ENCODE data around the gene TEDDM1.
"Not testable (repeated sequence)": the region's sequence is repeated elsewhere in the genome, so short reads cannot be mapped to it uniquely, and the experiment has no call there.

The TEDDM1 gene

DNA sequence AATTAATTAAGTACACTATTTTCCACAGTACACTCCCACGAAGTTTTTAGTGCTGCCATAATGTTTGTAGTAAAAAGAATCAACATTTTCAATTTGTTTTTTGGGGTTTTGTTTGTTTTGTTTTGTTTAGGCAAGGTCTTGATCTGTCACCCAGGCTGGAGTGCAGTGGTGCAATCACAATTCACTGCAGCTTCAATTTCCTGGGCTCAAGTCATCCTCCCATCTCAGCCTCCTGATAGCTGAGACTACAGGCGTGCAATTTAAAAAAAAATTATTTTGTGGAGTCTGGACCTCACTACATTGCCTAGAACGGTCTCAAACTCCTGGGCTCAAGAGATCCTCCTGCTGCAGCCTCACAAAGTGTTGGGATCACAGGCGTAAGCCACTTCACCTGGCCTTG is 20.3 kb downstream of the TEDDM1 start:
- Histone ChIP-seq H3K4me1 (ENCODE audit: insufficient read depth, low read length) (no peaks in the 10 kb centered on the region), H3K36me3 (ENCODE audit: insufficient read depth, low read length) (peaks cover 19% of the 10 kb centered on the region), H3K9me3 (ENCODE audit: control insufficient read depth, insufficient read depth, low read length) (no peaks in the 10 kb centered on the region), H3K9ac (ENCODE audit: low read depth, low read length) (no peak overlapping the region)

- peaks cover 18% of the 10 kb centered on the region for H3K36me3 ChIP-seq (ENCODE audit: insufficient read depth, low read length)
- not testable (repeated sequence) for H3K9ac ChIP-seq (ENCODE audit: low read depth, low read length); H3K4me1 ChIP-seq (ENCODE audit: insufficient read depth, low read length); H3K9me3 ChIP-seq (ENCODE audit: control insufficient read depth, insufficient read depth, low read length)
Measured at GRCh38 chr1:182379781-182380180, 20.7 kb downstream of the TEDDM1 start.

- Histone ChIP-seq H3K36me3 (ENCODE audit: insufficient read depth, low read length) (no peaks in the 10 kb centered on the region), H3K9me3 (ENCODE audit: control insufficient read depth, insufficient read depth, low read length) (no peaks in the 10 kb centered on the region), H3K9ac (ENCODE audit: low read depth, low read length) (no peak overlapping the region), H3K4me1 (ENCODE audit: insufficient read depth, low read length) (no peaks in the 10 kb centered on the region)
Measured at GRCh38 chr1:182376936-182377574, 23.4 kb downstream of the TEDDM1 start.

DNA sequence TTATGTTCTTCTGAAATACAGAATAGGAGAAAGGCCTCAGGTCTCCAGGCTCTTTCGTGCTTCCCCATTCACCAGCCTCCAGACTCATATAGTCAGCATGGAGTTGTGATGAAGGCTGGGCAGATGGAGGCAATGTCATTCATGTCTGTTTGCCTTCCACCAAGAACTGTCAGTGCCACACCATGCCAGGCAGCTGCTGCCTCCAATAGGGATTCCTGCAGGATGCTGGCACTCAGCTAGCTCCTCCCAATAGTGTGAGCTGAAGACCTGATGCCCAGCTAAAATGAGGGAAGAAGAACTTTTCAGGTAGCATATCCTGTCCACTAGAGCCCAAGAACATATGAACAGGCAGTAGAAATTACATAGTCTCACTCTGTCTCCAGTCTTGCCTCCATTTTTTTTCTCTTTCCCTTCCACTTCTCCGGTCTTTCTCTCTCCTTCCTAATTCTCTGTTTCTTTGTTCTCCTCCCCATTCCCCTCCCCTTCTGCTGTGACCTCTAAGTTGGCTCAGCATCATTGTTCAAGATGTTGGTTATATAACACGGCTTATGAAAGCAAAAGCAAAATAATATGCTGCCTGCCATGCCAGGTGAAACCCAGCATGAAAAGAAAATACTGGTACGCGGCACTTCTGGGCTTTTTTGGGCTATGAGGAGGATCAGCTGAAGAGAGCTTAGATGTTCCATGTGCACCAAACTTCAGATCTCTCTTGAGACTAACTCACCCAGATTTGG is 26.2 kb downstream of the TEDDM1 start:
- no peaks in the 10 kb centered on the region for H3K4me1 ChIP-seq (ENCODE audit: insufficient read depth, low read length)
- H3K36me3 ChIP-seq (ENCODE audit: insufficient read depth, low read length), result no peaks in the 10 kb centered on the region
- H3K9me3 ChIP-seq (ENCODE audit: control insufficient read depth, insufficient read depth, low read length), result no peaks in the 10 kb centered on the region
- H3K9ac ChIP-seq (ENCODE audit: low read depth, low read length), result no peak overlapping the region

DNA sequence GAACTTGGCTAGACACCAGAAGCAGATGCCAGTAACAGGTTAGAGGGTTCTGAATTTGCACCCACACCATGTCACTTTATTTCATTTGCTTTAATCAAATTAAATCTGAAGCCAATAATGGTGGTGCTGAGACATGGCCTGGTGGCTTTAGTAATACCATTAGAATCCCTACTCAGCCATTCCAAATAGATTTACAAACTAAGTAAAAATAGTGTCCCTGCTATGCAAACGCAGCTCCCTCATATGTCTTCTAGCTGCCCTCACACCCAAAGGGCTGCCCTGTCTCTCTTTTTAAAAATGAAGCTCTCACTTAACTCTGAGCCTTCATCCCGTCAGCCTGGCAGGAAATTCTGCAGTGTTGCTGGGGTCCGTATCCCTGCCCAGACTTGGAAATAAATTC is 29.9 kb downstream of the TEDDM1 start:
- no peaks in the 10 kb centered on the region for H3K4me1 ChIP-seq (ENCODE audit: insufficient read depth, low read length)
- H3K36me3 ChIP-seq (ENCODE audit: insufficient read depth, low read length), result no peaks in the 10 kb centered on the region
- H3K9me3 ChIP-seq (ENCODE audit: control insufficient read depth, insufficient read depth, low read length), result no peaks in the 10 kb centered on the region
- H3K9ac ChIP-seq (ENCODE audit: low read depth, low read length), result no peak overlapping the region

DNA sequence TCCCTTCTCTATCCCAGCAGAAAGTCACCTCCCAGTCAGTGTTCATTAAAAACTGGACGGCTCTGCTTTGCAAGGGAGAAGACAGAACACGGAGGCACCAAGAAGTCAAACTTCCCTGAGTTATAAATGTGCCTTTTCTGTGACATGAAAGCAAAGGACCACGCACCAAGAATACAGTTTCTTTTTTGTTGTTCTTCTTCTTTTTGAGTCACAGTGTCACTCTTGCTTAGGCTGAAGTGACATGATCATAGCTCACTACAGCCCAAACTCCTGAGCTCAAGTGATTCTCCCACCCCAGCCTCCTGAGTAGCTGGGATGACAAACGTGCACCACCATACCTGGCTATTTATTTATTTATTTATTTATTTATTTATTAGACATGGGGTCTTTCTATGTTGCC is 31.6 kb downstream of the TEDDM1 start:
- Histone ChIP-seq H3K9me3 (ENCODE audit: control insufficient read depth, insufficient read depth, low read length) (no peaks in the 10 kb centered on the region), H3K36me3 (ENCODE audit: insufficient read depth, low read length) (no peaks in the 10 kb centered on the region), H3K4me1 (ENCODE audit: insufficient read depth, low read length) (no peaks in the 10 kb centered on the region), H3K9ac (ENCODE audit: low read depth, low read length) (no peak overlapping the region)

GRCh38 chr1:182368358-182368757 is 32.1 kb downstream of the TEDDM1 start:
- H3K9me3 ChIP-seq (ENCODE audit: control insufficient read depth, insufficient read depth, low read length), result no peaks in the 10 kb centered on the region
- no peaks in the 10 kb centered on the region for H3K4me1 ChIP-seq (ENCODE audit: insufficient read depth, low read length)
- H3K36me3 ChIP-seq (ENCODE audit: insufficient read depth, low read length), result no peaks in the 10 kb centered on the region
- no peak overlapping the region for H3K9ac ChIP-seq (ENCODE audit: low read depth, low read length)

DNA sequence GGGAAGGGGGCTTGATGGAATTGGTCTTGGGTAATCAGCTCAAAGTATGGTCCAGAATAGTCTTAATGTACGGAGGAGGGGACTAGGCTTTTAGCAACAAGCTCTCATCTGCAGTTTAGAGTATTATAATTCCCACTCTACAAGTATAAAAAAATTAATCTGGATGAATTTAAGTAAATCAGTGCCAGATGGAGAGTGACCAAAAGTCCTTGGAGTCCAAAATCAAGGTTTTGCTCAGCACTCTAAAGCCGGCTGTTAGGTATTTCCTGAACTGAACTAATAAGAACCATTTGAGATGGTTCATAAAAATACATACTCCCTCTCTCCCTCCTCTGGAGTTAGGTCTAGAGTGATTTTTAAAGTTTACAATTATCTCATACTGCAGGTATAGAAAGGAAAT is 32.5 kb downstream of the TEDDM1 start:
- Histone ChIP-seq H3K9ac (ENCODE audit: low read depth, low read length) (no peak overlapping the region), H3K4me1 (ENCODE audit: insufficient read depth, low read length) (no peaks in the 10 kb centered on the region), H3K36me3 (ENCODE audit: insufficient read depth, low read length) (no peaks in the 10 kb centered on the region), H3K9me3 (ENCODE audit: control insufficient read depth, insufficient read depth, low read length) (no peaks in the 10 kb centered on the region)

GRCh38 chr1:182366596-182366995 is 33.9 kb downstream of the TEDDM1 start:
- Histone ChIP-seq H3K36me3 (ENCODE audit: insufficient read depth, low read length) (no peaks in the 10 kb centered on the region), H3K4me1 (ENCODE audit: insufficient read depth, low read length) (peaks cover 4% of the 10 kb centered on the region; the same call in 1 of the 2 replicates), H3K9ac (ENCODE audit: low read depth, low read length) (no peak overlapping the region), H3K9me3 (ENCODE audit: control insufficient read depth, insufficient read depth, low read length) (no peaks in the 10 kb centered on the region)

GRCh38 chr1:182359645-182360044 is 40.8 kb downstream of the TEDDM1 start:
- Histone ChIP-seq H3K36me3 (ENCODE audit: insufficient read depth, low read length) (no peaks in the 10 kb centered on the region), H3K9ac (ENCODE audit: low read depth, low read length) (no peak overlapping the region), H3K4me1 (ENCODE audit: insufficient read depth, low read length) (peaks cover 23% of the 10 kb centered on the region), H3K9me3 (ENCODE audit: control insufficient read depth, insufficient read depth, low read length) (no peaks in the 10 kb centered on the region)

DNA sequence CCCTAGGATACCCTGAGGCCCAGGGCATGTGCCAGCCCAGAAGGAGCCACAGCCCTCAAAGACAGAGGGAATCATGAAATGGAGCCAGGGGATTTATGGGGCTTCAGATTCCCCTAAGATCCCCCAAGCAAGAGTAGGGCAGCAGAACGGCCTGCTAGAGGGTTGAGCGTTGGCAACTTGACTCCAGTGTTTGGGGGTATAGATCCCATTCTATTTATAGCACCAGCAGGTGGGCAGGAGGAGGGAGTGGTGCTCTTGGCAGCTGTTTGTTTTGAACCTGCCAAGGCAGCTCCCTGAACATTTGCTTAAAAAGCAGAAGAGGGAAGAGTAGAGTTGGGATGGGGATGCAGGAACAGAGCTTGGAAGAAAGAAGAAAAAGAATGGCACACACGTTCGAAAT is 42.6 kb downstream of the TEDDM1 start:
- H3K9me3 ChIP-seq (ENCODE audit: control insufficient read depth, insufficient read depth, low read length), result no peaks in the 10 kb centered on the region
- H3K36me3 ChIP-seq (ENCODE audit: insufficient read depth, low read length), result no peaks in the 10 kb centered on the region
- H3K9ac ChIP-seq (ENCODE audit: low read depth, low read length), result no peak overlapping the region
- H3K4me1 ChIP-seq (ENCODE audit: insufficient read depth, low read length), result peaks cover 23% of the 10 kb centered on the region

DNA sequence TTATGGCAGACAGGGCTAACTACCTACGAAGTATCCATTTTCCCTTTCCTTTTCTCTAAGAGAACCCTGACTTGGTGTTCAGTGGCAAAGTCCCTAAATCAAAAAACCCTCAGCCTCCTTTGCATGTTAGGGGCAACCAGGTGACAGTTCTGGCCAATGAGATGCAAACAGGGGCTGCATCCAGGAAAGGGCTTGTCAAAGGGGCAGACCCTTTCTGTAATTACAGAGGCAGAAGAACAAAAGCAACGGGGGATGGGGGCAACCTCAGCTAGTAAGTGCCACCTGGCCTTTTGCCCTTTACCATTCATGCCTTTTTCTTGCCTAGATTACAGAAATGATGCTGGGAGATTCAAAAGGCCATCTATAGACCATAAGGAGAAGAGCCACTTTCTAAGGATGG is 43.3 kb downstream of the TEDDM1 start:
- Histone ChIP-seq H3K9ac (ENCODE audit: low read depth, low read length) (no peak overlapping the region), H3K9me3 (ENCODE audit: control insufficient read depth, insufficient read depth, low read length) (no peaks in the 10 kb centered on the region), H3K4me1 (ENCODE audit: insufficient read depth, low read length) (peaks cover 19% of the 10 kb centered on the region; the same call in 1 of the 2 replicates), H3K36me3 (ENCODE audit: insufficient read depth, low read length) (no peaks in the 10 kb centered on the region)

DNA sequence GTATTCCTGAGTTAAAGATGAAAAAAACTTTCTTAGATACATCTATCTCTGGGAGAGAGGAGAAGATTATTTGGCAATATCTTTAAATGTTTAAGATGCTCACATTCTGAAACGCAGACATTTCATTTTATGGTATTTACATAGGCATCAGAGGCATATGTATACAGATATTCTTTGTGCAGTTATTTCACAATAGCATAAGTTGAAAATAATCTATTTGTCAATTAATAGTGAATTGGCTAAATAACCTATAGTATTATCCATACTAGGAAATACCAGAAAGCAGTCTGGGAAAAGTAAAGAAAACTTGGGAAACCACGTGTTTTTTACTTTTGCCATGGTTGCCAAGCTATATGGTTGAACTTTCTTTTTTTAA is 44.8 kb downstream of the TEDDM1 start:
- Histone ChIP-seq H3K4me1 (ENCODE audit: insufficient read depth, low read length) (peaks cover 19% of the 10 kb centered on the region; the same call in 1 of the 2 replicates), H3K9me3 (ENCODE audit: control insufficient read depth, insufficient read depth, low read length) (no peaks in the 10 kb centered on the region), H3K9ac (ENCODE audit: low read depth, low read length) (no peak overlapping the region), H3K36me3 (ENCODE audit: insufficient read depth, low read length) (no peaks in the 10 kb centered on the region)

DNA sequence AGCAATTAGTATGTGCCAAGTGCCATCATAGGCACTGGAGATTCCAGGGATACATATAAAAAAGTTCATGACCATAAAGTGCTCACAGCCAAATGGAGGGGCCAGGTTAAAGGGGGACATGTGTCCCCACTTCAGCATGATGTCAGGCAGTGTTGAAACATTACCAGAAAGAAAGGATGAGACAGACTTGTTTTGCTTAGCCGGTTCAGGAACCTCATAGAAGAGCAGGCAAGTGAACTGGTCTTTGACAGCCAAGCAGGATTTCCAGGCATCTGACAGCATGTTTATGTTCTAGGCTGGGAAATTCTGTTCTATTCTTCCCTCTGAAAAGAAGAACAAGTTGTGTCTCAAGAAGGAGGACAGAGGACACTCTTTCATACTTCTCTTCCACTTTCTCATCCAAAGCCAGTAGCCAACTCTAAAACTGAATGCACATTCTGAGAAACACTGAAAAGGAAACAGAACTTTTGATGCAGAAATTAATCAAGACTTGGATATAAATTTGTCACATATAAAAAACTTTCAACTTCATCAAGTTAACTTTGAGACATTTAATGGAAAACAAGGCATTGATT is 48.6 kb downstream of the TEDDM1 start:
- H3K9me3 ChIP-seq (ENCODE audit: control insufficient read depth, insufficient read depth, low read length), result no peaks in the 10 kb centered on the region
- H3K9ac ChIP-seq (ENCODE audit: low read depth, low read length), result no peak overlapping the region
- H3K36me3 ChIP-seq (ENCODE audit: insufficient read depth, low read length), result no peaks in the 10 kb centered on the region
- peaks cover 7% of the 10 kb centered on the region; the same call in 1 of the 2 replicates for H3K4me1 ChIP-seq (ENCODE audit: insufficient read depth, low read length)

DNA sequence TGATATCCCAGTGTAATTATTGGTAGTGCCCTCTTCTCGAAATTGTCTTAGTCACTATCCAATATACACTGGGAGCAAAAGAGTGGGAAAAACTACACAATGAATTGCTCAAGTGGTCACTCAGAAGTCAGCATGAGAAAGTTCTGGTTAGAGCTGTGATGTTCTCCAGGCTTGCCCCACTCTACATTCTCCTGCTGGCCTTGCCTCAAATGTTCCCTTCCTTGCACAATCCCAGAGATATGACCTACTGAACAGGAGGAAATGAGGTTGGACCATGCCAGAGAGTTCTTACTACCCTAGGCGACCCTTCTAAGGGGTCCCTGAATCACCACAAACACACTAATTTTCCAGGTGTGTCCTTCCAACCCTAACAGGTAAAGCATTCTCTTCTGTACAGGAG is 49.6 kb downstream of the TEDDM1 start:
- Histone ChIP-seq H3K4me1 (ENCODE audit: insufficient read depth, low read length) (peaks cover 7% of the 10 kb centered on the region; the same call in 1 of the 2 replicates), H3K9me3 (ENCODE audit: control insufficient read depth, insufficient read depth, low read length) (no peaks in the 10 kb centered on the region), H3K36me3 (ENCODE audit: insufficient read depth, low read length) (no peaks in the 10 kb centered on the region), H3K9ac (ENCODE audit: low read depth, low read length) (no peak overlapping the region)
